CD14-positive monocyte (primary cell): ENCODE results near the gene FNBP1L. TPM values are rescaled to one million over a fixed set of nuclear protein-coding genes. Genes with fewer than 3 reads are reported as not detected.
A peak's percentile ranks its signal among the peaks of the same experiment; 100 is the strongest.

ENCODE experiments used
- DNase-seq, 3 donors: peaks; one replicate each; pipeline ENCODE4 v3.0.0-alpha.2; 2011 to 2022
- H2AFZ ChIP-seq: 2 replicates; pipeline ENCODE4 v1.6.0; 2012; ENCODE audit warnings: mild to moderate bottlenecking, low read depth, low read length, inconsistent platforms; ENCODE audit not compliant: insufficient read depth, poor library complexity, severe bottlenecking
- H3K27ac ChIP-seq, 2 donors: 1 replicate in 1 of 2; 2 replicates in 1 of 2; pipeline ENCODE4 v1.5.1; 2012 to 2013; ENCODE audit warnings: low read length in 2 of 2, control low read depth in 1 of 2, inconsistent platforms in 1 of 2, low read depth in 1 of 2, mild to moderate bottlenecking in 1 of 2
- H3K27me3 ChIP-seq, 2 donors: one replicate each; pipeline versions ENCODE4 v1.6.0 to v1.6.1; 2011 to 2013; ENCODE audit warnings: low read length in 2 of 2; ENCODE audit not compliant: control insufficient read depth in 2 of 2, insufficient read depth in 2 of 2
- H3K36me3 ChIP-seq, 2 donors: replicated peaks in 1 of 2; 1 replicate in 1 of 2; 2 replicates in 1 of 2; pipeline versions ENCODE4 v1.5.1 to v1.6.1; 2012 to 2013; ENCODE audit warnings: low read length in 2 of 2, control low read depth in 1 of 2, inconsistent platforms in 1 of 2, mild to moderate bottlenecking in 1 of 2; ENCODE audit not compliant: insufficient read depth in 2 of 2, control insufficient read depth in 1 of 2
- H3K4me1 ChIP-seq, 2 donors: 1 replicate in 1 of 2; 2 replicates in 1 of 2; pipeline versions ENCODE4 v1.5.1 to v1.6.1; 2012 to 2013; ENCODE audit warnings: low read length in 2 of 2, control low read depth in 1 of 2, inconsistent platforms in 1 of 2, mild to moderate bottlenecking in 1 of 2, moderate library complexity in 1 of 2; ENCODE audit not compliant: insufficient read depth in 2 of 2, control insufficient read depth in 1 of 2
- H3K4me2 ChIP-seq: replicated peaks from 2 replicates; pipeline ENCODE3; 2012; ENCODE audit warnings: low read length, moderate library complexity, mild to moderate bottlenecking; ENCODE audit not compliant: poor library complexity, severe bottlenecking; ENCODE audit errors: extremely low read depth
- H3K4me3 ChIP-seq, 3 experiments: fragments of 200-600 bp in 1 of 3; sonication (generic) in 1 of 3; replicated peaks in 1 of 3; 1 replicate in 2 of 3; 2 replicates in 1 of 3; pipeline ENCODE4 v1.5.1; 2011 to 2013; ENCODE audit warnings: low read length in 3 of 3, mild to moderate bottlenecking in 3 of 3, control low read depth in 2 of 3, low read depth in 2 of 3, inconsistent platforms in 1 of 3, moderate library complexity in 1 of 3
- H3K79me2 ChIP-seq: 2 replicates; pipeline ENCODE4 v1.6.0; 2012; ENCODE audit warnings: mild to moderate bottlenecking, control low read depth, inconsistent platforms, low read length, moderate library complexity; ENCODE audit not compliant: insufficient read depth
- H3K9ac ChIP-seq: 2 replicates; pipeline ENCODE4 v1.6.0; 2017; ENCODE audit warnings: low read length, mild to moderate bottlenecking; ENCODE audit not compliant: insufficient read depth, poor library complexity, severe bottlenecking
- H3K9me3 ChIP-seq, 2 donors: replicated peaks in 1 of 2; 1 replicate in 1 of 2; 2 replicates in 1 of 2; pipeline versions ENCODE4 v1.5.1 to v1.6.1; 2012 to 2013; ENCODE audit warnings: low read length in 2 of 2, control low read depth in 1 of 2; ENCODE audit not compliant: control insufficient read depth in 1 of 2, insufficient read depth in 1 of 2
- H4K20me1 ChIP-seq: 2 replicates; pipeline ENCODE4 v1.6.0; 2012; ENCODE audit warnings: mild to moderate bottlenecking, low read length, control low read depth, moderate library complexity; ENCODE audit not compliant: insufficient read depth
- H3K27ac Mint-ChIP-seq, 7 donors: one replicate each; pipeline ENCODE4 v1.8.0; 2020; ENCODE audit warnings: mild to moderate bottlenecking in 7 of 7, mixed read lengths in 7 of 7, moderate library complexity in 6 of 7, inconsistent platforms in 2 of 7
- H3K27me3 Mint-ChIP-seq, 3 donors: one replicate each; pipeline ENCODE4 v1.8.0; 2021 to 2022; ENCODE audit warnings: low read depth in 3 of 3, mild to moderate bottlenecking in 3 of 3, mixed read lengths in 3 of 3, moderate library complexity in 3 of 3, inconsistent platforms in 1 of 3
- H3K36me3 Mint-ChIP-seq, 2 donors: one replicate each; pipeline ENCODE4 v1.8.0; 2020; ENCODE audit warnings: mixed read lengths in 2 of 2, inconsistent platforms in 1 of 2, mild to moderate bottlenecking in 1 of 2
- H3K4me1 Mint-ChIP-seq: one replicate; pipeline ENCODE4 v1.8.0; 2020; ENCODE audit warnings: mild to moderate bottlenecking, mixed read lengths
- H3K4me3 Mint-ChIP-seq, 2 donors: one replicate each; pipeline ENCODE4 v1.8.0; 2020; ENCODE audit warnings: mild to moderate bottlenecking in 2 of 2, mixed read lengths in 2 of 2, moderate library complexity in 1 of 2
- H3K9me3 Mint-ChIP-seq, 7 donors: one replicate each; pipeline ENCODE4 v1.8.0; 2020 to 2022; ENCODE audit warnings: mixed read lengths in 7 of 7, mild to moderate bottlenecking in 6 of 7, moderate library complexity in 6 of 7, inconsistent platforms in 2 of 7
- CTCF ChIP-seq: fragments of 200-600 bp; IDR thresholded peaks from one replicate; pipeline ENCODE4 v1.8.0; 2022; ENCODE audit warnings: antibody characterized with exemption, mild to moderate bottlenecking
- WGBS: methylation state at CpG from one replicate; pipeline ENCODE4 v1.1.5; 2013; ENCODE audit warnings: missing lambda C conversion rate; ENCODE audit not compliant: insufficient coverage; 5-methylcytosine and 5-hydroxymethylcytosine counted together
- intact Hi-C, 2 donors: fragments of 100-400 bp; cut with micrococcal nuclease; formaldehyde crosslinking; loops; one replicate each; pipeline versions ENCODE4 v1.15.0 to v1.15.1; 2023
- polyA plus RNA-seq, 3 donors: library from polyadenylated mRNA; depleted of rRNA in 1 of 3; unstranded in 2 of 3; stranded (reverse) in 1 of 3; fragments of 300-500 nt in 2 of 3; fragments of >200 nt in 1 of 3; fragmentation: Illumina TruSeq in 2 of 3; gene quantifications; 1 replicate in 2 of 3; 2 replicates in 1 of 3; pipeline ENCODE4 v1.2.3, GENCODE V29; 2012 to 2021

FNBP1L gene
- polyA plus RNA-seq, 3 donors: 0.15 to 0.32 (median 0.28) TPM

- peaks cover 5% of the 10 kb centered on the region in 2 donors for H3K36me3 Mint-ChIP-seq
- Histone ChIP-seq H3K36me3 (no peaks in the 10 kb centered on the region), H3K27me3 (peaks cover 6 to 8% of the 10 kb centered on the region in 2 donors), H3K27ac (no peak overlapping the region), H3K9me3 (no peaks in the 10 kb centered on the region), H3K4me2 (peak overlapping the region; percentile 94), H4K20me1 (no peaks in the 10 kb centered on the region), H2AFZ (peak overlapping the region; percentile 94), H3K4me1 (peaks cover 19 to 41% of the 10 kb centered on the region in 2 donors), H3K79me2 (no peaks in the 10 kb centered on the region), H3K4me3 (peak overlapping the region; percentile 55 to 88 (median 62)), H3K9ac (peak overlapping the region; percentile 77)
- TF ChIP-seq CTCF: no peak
- H3K4me1 Mint-ChIP-seq: peaks cover 32% of the 10 kb centered on the region
- peaks cover 0 to 4% (median 0%) of the 10 kb centered on the region in 7 donors for H3K9me3 Mint-ChIP-seq
- peak overlapping the region in 6 of 7 donors; percentile 28 to 75 (median 62) for H3K27ac Mint-ChIP-seq
- intact Hi-C loops: no loop called here
- WGBS: 2% methylated on average over 7 of the region's 27 CpGs
- H3K27me3 Mint-ChIP-seq: peaks cover 15 to 28% (median 16%) of the 10 kb centered on the region in 3 donors
- peak in 1 of 3 donors; percentile 22 for DNase-seq
- peak overlapping the region; percentile 94 to 98 for H3K4me3 Mint-ChIP-seq
These were observed 1.3 kb downstream of the FNBP1L start for GRCh38 chr1:93448983-93449804.

GRCh38 chr1:93450321-93450720 lies 2.4 kb downstream of the FNBP1L start:
- Histone ChIP-seq H3K9ac (no peak overlapping the region), H3K4me1 (peaks cover 19 to 41% of the 10 kb centered on the region in 2 donors), H3K4me2 (no peak overlapping the region), H3K4me3 (no peak overlapping the region), H3K27ac (no peak overlapping the region), H3K36me3 (no peaks in the 10 kb centered on the region), H4K20me1 (no peaks in the 10 kb centered on the region), H3K79me2 (no peaks in the 10 kb centered on the region), H2AFZ (no peak overlapping the region), H3K27me3 (peaks cover 6 to 8% of the 10 kb centered on the region in 2 donors), H3K9me3 (no peaks in the 10 kb centered on the region)
- no peak for TF ChIP-seq CTCF
- H3K27ac Mint-ChIP-seq: no peak overlapping the region
- peaks cover 32% of the 10 kb centered on the region for H3K4me1 Mint-ChIP-seq
- no CpG with 5 or more reads among the region's 1 CpG for WGBS
- intact Hi-C loops: no loop called here
- H3K9me3 Mint-ChIP-seq: peaks cover 0 to 4% (median 0%) of the 10 kb centered on the region in 7 donors
- no peak overlapping the region for H3K4me3 Mint-ChIP-seq
- H3K36me3 Mint-ChIP-seq: peaks cover 5% of the 10 kb centered on the region in 2 donors
- peak in 1 of 3 donors; percentile 48 for DNase-seq
- peaks cover 15 to 28% (median 16%) of the 10 kb centered on the region in 3 donors for H3K27me3 Mint-ChIP-seq
